PC-9 (cell line): ENCODE data around the gene ASCC1. TPM values are rescaled to one million over a fixed set of nuclear protein-coding genes. Genes with fewer than 3 reads are reported as not detected.

ENCODE experiments used
- BruUV-seq: library from RNA; stranded (reverse); fragments of 400-500 nt; replicated peaks from 2 replicates; lab custom pipeline; 2021; lab: Mats Ljungman, UMichigan
- CTCF ChIA-PET: fragments of 300-600 bp; sonication (Branson Sonifier 250); formaldehyde crosslinking; loops from one replicate; lab custom pipeline; 2022; ENCODE audit warnings: antibody characterized with exemption; lab: Charles Lee
- POLR2A ChIA-PET: fragments of 300-600 bp; sonication (Branson Sonifier 250); formaldehyde crosslinking; loops from one replicate; lab custom pipeline; 2022; ENCODE audit warnings: antibody characterized with exemption; ENCODE audit not compliant: unreplicated experiment; lab: Charles Lee
- DNase-seq, 2 experiments: peaks; one replicate each; pipeline versions ENCODE4 v3.0.0 to v3.0.0-alpha.2; 2015 to 2022; ENCODE audit warnings: mixed read lengths in 1 of 2
- H2AFZ ChIP-seq: fragments of 200-600 bp; sonication (generic); 2 replicates; pipeline ENCODE4 v1.8.1; 2017; ENCODE audit warnings: antibody characterized with exemption
- H3F3A ChIP-seq: fragments of 200-600 bp; sonication (generic); 2 replicates; pipeline ENCODE4 v1.8.1; 2017; ENCODE audit warnings: antibody characterized with exemption, mild to moderate bottlenecking, low read depth; ENCODE audit not compliant: insufficient read depth
- H3K27ac ChIP-seq: fragments of 200-600 bp; sonication (generic); 2 replicates; pipeline ENCODE4 v1.6.1; 2016; ENCODE audit warnings: mixed run types
- H3K27me3 ChIP-seq: fragments of 200-600 bp; sonication (generic); 2 replicates; pipeline ENCODE4 v1.6.1; 2016; ENCODE audit warnings: low read depth, mixed run types; ENCODE audit not compliant: insufficient read depth
- H3K36me3 ChIP-seq: fragments of 200-600 bp; sonication (generic); 2 replicates; pipeline ENCODE4 v1.6.1; 2016; ENCODE audit warnings: low read depth, mixed run types
- H3K4me1 ChIP-seq: fragments of 200-600 bp; sonication (generic); replicated peaks from 2 replicates; pipeline ENCODE4 v1.6.1; 2016; ENCODE audit warnings: mixed run types; ENCODE audit not compliant: insufficient read depth
- H3K4me2 ChIP-seq: fragments of 200-600 bp; sonication (generic); 2 replicates; pipeline ENCODE4 v1.6.1; 2017; ENCODE audit warnings: mixed run types
- H3K4me3 ChIP-seq: fragments of 200-600 bp; sonication (generic); 2 replicates; pipeline ENCODE4 v1.6.1; 2016; ENCODE audit warnings: mixed run types
- H3K79me2 ChIP-seq: fragments of 200-600 bp; sonication (generic); 2 replicates; pipeline ENCODE4 v1.6.1; 2017; ENCODE audit warnings: low read depth, mixed run types
- H3K9me2 ChIP-seq: fragments of 200-600 bp; sonication (generic); 2 replicates; pipeline ENCODE4 v1.8.1; 2017; ENCODE audit warnings: mild to moderate bottlenecking; ENCODE audit not compliant: insufficient read depth
- H3K9me3 ChIP-seq: fragments of 200-600 bp; sonication (generic); 2 replicates; pipeline ENCODE4 v1.8.1; 2016; ENCODE audit warnings: low read depth; ENCODE audit not compliant: insufficient read depth
- H4K20me1 ChIP-seq: fragments of 200-600 bp; sonication (generic); 2 replicates; pipeline ENCODE4 v1.8.1; 2017; ENCODE audit not compliant: insufficient read depth
- EZH2 ChIP-seq: fragments of 200-600 bp; sonication (generic); IDR thresholded peaks from 2 replicates; pipeline ENCODE4 v1.8.0; 2017; ENCODE audit warnings: antibody characterized with exemption, low read depth
- intact Hi-C: fragments of 100-400 bp; cut with micrococcal nuclease; formaldehyde crosslinking; loops from one replicate; pipeline ENCODE4 v1.10.0; 2022; ENCODE audit not compliant: unreplicated experiment
- total RNA-seq: library from RNA; stranded (reverse); gene quantifications from 2 replicates; pipeline ENCODE4 v1.2.3, GENCODE V29; 2021
- TF ChIP-seq, protein P1 (sequence below): fragments of 200-600 bp; sonication (generic); conservative IDR thresholded peaks from 2 replicates; pipeline ENCODE4 v1.6.1; 2017; ENCODE audit warnings: mixed run types, antibody characterized with exemption, mild to moderate bottlenecking, moderate library complexity

Gene ASCC1
- total RNA-seq, 1 experiment from 2014 or later: 129 TPM

DNA sequence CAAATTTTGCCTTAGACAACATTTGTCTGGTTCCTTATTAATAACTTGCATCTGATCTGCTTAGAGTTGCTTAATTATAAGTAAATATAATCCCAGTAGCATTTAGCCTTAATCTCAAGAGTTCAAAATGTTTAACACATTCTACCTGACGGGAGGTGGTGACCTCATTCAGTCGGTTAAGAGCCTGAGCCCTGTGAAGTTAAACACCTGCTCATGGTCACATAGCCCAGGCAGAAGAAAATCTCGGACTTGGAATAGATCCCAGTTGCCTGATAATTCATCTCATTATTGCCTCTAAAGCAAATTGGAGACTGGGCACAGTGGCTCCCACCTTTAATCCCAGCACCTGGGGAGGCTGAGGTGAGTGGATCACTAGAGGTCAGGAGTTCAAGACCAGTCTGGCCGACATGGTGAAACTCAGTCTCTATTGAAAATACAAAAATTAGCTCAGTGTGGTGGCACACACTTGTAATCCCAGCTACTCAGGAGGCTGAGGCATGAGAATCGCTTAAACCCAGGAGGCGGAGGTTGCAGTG lies 18.6 kb upstream of the ASCC1 start:
- no peak overlapping the region for H3K4me2 ChIP-seq
- no peak for DNase-seq
- no peak overlapping the region for H2AFZ ChIP-seq
- 0 out of 2 replicates have a peak overlapping the region, but pooled peaks have one; percentile 8 for H3K27ac ChIP-seq
- peaks cover 55% of the 10 kb centered on the region for H3K36me3 ChIP-seq
- H3K79me2 ChIP-seq: peaks cover 10% of the 10 kb centered on the region; the same call in 1 of the 2 replicates
- no peak overlapping the region for H3K4me3 ChIP-seq
- CTCF ChIA-PET: interaction anchor here (0.6 kb wide), 1 partner anchor 185 kb away, joined by 13 read pairs; no protein-coding TSS in a partner anchor
- POLR2A ChIA-PET: no interaction called here
- H3K9me3 ChIP-seq: no peaks in the 10 kb centered on the region
- intact Hi-C loops: no loop called here
- peaks cover 57% of the 10 kb centered on the region for H3F3A ChIP-seq
- H3K9me2 ChIP-seq: no peaks in the 10 kb centered on the region
- TF ChIP-seq, protein P1, sequence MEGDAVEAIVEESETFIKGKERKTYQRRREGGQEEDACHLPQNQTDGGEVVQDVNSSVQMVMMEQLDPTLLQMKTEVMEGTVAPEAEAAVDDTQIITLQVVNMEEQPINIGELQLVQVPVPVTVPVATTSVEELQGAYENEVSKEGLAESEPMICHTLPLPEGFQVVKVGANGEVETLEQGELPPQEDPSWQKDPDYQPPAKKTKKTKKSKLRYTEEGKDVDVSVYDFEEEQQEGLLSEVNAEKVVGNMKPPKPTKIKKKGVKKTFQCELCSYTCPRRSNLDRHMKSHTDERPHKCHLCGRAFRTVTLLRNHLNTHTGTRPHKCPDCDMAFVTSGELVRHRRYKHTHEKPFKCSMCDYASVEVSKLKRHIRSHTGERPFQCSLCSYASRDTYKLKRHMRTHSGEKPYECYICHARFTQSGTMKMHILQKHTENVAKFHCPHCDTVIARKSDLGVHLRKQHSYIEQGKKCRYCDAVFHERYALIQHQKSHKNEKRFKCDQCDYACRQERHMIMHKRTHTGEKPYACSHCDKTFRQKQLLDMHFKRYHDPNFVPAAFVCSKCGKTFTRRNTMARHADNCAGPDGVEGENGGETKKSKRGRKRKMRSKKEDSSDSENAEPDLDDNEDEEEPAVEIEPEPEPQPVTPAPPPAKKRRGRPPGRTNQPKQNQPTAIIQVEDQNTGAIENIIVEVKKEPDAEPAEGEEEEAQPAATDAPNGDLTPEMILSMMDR: no peak
- no peak for TF ChIP-seq EZH2
- no TSS peak for BruUV-seq
- H3K27me3 ChIP-seq: no peaks in the 10 kb centered on the region
- H4K20me1 ChIP-seq: no peaks in the 10 kb centered on the region
- H3K4me1 ChIP-seq: no peaks in the 10 kb centered on the region

GRCh38 chr10:72233621-72234020 lies 17.5 kb upstream of the ASCC1 start:
- ChIA-PET POLR2A (no interaction called here), CTCF (no interaction called here)
- Histone ChIP-seq H3K27ac (0 out of 2 replicates have a peak overlapping the region, but pooled peaks have one; percentile 25), H3K4me1 (no peaks in the 10 kb centered on the region), H3K36me3 (peaks cover 56% of the 10 kb centered on the region), H3K4me2 (no peak overlapping the region), H2AFZ (no peak overlapping the region), H4K20me1 (no peaks in the 10 kb centered on the region), H3K9me2 (no peaks in the 10 kb centered on the region), H3K27me3 (no peaks in the 10 kb centered on the region), H3F3A (peaks cover 59% of the 10 kb centered on the region), H3K9me3 (no peaks in the 10 kb centered on the region), H3K4me3 (no peak overlapping the region), H3K79me2 (peaks cover 13% of the 10 kb centered on the region; the same call in 1 of the 2 replicates)
- no peak for DNase-seq
- TSS peak; percentile 6 for BruUV-seq
- TF ChIP-seq, protein P1: no peak
- no peak for TF ChIP-seq EZH2
- intact Hi-C loops: no loop called here

- no TSS peak for BruUV-seq
- peaks cover 44% of the 10 kb centered on the region for H3K79me2 ChIP-seq
- DNase-seq: no peak
- H3K4me3 ChIP-seq: no peak overlapping the region
- ChIA-PET POLR2A (interaction anchor here (0.7 kb wide), 2 partner anchors 104 to 172 kb away, joined by 4 to 6 read pairs; no protein-coding TSS in a partner anchor), CTCF (interaction anchor here (0.5 to 0.6 kb wide), 2 partner anchors 47 to 181 kb away, joined by 4 to 7 read pairs; no protein-coding TSS in a partner anchor)
- TF ChIP-seq EZH2: no peak
- TF ChIP-seq, protein P1: no peak
- H3K27ac ChIP-seq: no peak overlapping the region
- H4K20me1 ChIP-seq: no peaks in the 10 kb centered on the region
- 0 out of 2 replicates have a peak, but pooled peaks cover 3% of the 10 kb centered on the region for H3K4me1 ChIP-seq
- no peak overlapping the region for H2AFZ ChIP-seq
- H3K27me3 ChIP-seq: no peaks in the 10 kb centered on the region
- H3K4me2 ChIP-seq: no peak overlapping the region
- no peaks in the 10 kb centered on the region for H3K9me2 ChIP-seq
- intact Hi-C loops: no loop called here
- H3K9me3 ChIP-seq: no peaks in the 10 kb centered on the region
- H3K36me3 ChIP-seq: peaks cover 53% of the 10 kb centered on the region
- peaks cover 45% of the 10 kb centered on the region for H3F3A ChIP-seq
These were observed 13.5 kb upstream of the ASCC1 start for GRCh38 chr10:72229261-72230251.
